Measurements from ENCODE around the gene STPG1.

GRCh38 chr1:24427545-24427862 lies 13.9 kb upstream of the STPG1 start:
- TF ChIP-seq CTCF (IDR thresholded peaks at IDR 0.05) (no peak), POLR2AphosphoS5 (IDR thresholded peaks at IDR 0.05; ENCODE audit: insufficient read depth in 1 of 2, low read depth in 1 of 2) (no peak), POLR2A (IDR thresholded peaks at IDR 0.05) (no peak)

Measured in vagina (tissue), 2 donors.